GM19452 (cell line): ENCODE results near the gene KCNJ15.

Experiments
- ATAC-seq: cut with Tn5 transposase; IDR thresholded peaks from one replicate; pipeline ENCODE4 v1.9.1; 2021; ENCODE audit not compliant: unreplicated experiment

The KCNJ15 gene

GRCh38 chr21:38297194-38297631 lies 40.4 kb downstream of the KCNJ15 start:
- ATAC-seq, result no peak

- ATAC-seq, result no peak
Observed at GRCh38 chr21:38297871-38298270, 41.1 kb downstream of the KCNJ15 start.

DNA sequence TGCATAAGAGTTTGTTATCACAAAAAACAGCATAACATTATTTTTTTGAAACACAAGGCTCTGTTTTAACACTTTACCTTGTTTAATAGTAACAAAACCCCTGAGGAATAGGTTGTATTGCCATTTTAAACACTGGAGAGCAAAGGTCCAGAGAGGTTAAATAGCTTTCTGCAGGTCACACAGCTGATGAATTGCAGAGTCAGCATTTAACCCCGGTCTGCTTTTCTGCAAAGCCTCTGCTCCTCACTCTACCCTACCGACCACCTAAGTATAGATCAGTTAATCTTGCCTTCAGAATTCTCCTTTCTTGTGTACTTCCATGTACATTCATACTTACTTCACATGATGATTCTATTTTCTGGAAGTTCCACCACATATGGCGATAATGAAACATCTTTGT lies 42.0 kb downstream of the KCNJ15 start:
- ATAC-seq, result no peak

DNA sequence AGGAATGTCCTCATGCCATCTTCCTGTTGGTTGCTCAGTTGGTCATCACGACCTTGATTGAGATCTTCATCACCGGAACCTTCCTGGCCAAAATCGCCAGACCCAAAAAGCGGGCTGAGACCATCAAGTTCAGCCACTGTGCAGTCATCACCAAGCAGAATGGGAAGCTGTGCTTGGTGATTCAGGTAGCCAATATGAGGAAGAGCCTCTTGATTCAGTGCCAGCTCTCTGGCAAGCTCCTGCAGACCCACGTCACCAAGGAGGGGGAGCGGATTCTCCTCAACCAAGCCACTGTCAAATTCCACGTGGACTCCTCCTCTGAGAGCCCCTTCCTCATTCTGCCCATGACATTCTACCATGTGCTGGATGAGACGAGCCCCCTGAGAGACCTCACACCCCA lies 42.9 kb downstream of the KCNJ15 start:
- no peak for ATAC-seq

GRCh38 chr21:38300141-38300578 lies 43.4 kb downstream of the KCNJ15 start:
- ATAC-seq, result no peak

DNA sequence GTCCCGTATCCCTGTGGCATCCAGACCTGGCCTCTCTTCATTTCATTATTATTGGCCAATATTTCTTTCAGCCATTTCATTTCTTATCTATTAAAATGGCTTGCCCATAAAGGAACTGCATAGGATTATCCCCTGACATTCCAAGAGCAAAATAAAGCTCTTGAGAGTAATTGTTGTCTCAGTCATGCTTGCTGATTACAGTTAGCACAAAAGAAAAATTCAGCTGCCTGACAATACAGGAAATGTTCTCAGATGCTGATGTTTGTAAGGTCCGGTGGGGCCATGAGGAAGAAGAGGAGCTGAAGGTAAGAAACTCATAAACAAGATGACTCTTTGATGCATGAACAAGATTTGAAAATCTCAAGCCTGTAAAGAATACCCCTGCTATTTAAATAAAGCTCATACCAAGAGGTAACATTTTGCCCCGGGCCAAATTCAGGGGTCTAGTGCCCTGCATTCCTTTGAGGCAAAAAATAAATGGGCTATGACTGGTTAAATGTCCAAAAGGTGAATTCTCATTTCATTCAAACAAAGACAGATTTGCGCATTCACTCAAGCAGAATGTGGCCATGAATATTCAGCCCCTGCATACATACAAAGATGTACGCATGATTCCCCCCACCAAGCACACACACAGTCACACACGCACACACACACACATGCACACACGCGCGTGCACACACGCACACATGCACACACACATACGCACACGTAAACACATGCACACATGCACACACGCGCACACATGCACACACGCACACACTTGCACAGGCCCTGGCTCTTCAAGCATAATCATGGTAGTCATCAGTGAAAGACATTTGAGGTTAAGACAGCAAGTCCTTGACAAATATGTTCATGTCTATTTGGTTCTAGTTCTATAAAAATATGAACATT lies 44.8 kb downstream of the KCNJ15 start:
- ATAC-seq, result no peak

DNA sequence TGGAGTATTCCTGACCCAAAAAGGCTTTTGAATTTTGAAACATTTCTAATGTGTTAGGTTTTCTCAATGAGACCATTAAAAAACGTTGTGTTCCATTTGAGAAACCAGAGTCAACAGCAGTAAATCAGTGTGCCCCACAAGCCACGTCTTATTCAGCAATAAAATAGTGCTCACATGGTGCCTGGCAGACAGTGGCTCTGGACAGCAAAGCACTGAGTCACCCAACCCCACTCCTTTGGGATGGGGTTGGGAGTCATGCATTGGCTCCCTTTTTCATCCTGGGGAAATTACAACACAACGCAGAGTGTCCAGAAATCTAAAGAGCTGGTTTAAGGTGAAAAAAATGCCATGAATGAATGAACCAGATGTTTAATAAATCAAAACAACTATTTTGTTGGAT lies 46.5 kb downstream of the KCNJ15 start:
- no peak for ATAC-seq

DNA sequence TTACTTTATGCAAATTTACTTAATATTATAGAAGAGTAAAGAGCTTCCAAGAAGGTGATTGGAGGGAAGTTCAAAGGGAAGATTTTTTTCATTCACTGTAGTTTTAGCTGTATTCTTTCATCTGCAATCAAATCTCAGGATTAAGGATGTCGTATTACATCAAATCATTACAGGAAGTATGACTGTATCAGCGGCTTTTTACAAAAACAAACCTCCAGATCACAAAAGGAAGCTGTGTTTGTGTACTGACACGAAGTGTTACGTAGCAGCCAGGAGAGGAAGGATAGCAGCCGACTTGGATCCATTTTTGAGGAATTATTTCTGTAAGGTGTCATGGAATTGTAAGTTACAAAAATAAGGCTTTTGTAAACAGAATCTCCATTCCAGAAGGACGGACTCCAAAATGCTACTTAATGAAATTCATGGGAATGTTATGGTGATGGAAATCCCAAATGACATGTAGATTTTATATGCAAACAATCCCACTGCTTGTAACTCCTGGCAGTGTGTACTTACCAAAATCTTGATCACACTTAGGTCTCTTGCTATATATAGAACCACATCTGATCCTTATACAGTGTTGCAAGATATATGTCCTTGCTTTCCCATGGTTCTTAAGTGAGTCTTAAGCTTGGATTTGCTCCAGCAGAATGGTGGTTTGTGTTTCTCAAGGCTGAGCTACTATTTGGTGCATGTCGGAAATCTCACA lies 49.8 kb downstream of the KCNJ15 start:
- no peak for ATAC-seq

- no peak for ATAC-seq
Observed at GRCh38 chr21:38307771-38308531, 51.2 kb downstream of the KCNJ15 start.

GRCh38 chr21:38308532-38309119 lies 51.8 kb downstream of the KCNJ15 start:
- ATAC-seq, result no peak

GRCh38 chr21:38310646-38311485 lies 54.1 kb downstream of the KCNJ15 start:
- no peak for ATAC-seq

- ATAC-seq, result no peak
Observed at GRCh38 chr21:38311765-38312164, 55.0 kb downstream of the KCNJ15 start.

GRCh38 chr21:38312822-38313221 lies 56.0 kb downstream of the KCNJ15 start:
- no peak for ATAC-seq

GRCh38 chr21:38314558-38314957 lies 57.8 kb downstream of the KCNJ15 start:
- ATAC-seq, result no peak

DNA sequence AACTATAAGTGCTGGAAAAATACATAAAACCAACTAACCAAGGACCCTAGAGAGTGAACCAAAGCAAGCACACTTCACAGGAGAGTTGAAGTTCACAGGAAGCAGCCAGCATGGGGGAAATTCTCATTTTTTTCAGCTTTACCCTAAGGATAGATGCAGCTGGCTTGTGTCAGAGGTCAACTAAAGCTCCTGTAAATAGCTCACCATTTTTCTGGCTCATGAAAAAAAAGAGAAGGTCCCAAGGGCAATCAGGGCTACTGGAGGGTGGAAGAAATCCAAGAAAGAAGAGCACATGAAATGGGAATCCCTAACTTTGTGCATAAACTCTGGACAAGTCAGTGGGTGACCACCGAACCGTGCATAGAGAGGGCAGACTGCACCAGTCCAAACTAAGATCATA lies 58.3 kb downstream of the KCNJ15 start:
- ATAC-seq, result no peak

DNA sequence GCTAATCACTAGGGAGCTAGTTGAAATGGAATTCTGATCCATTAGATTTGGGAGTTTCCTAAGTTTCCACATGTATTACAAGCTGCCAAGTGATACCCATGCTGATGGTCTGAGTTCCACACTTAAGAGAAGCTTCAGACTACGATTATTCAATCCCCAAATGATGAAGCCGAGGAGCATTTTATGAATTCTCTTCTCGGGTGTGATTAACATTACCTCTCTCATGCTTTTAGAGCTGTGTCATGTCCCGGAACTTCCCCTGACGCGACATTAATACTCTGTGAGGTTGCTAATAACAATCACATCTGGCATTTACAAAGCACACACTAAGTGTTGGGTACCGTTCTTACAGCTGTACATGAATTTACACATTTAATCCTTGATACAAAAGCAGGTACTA lies 63.0 kb downstream of the KCNJ15 start:
- ATAC-seq, result no peak

DNA sequence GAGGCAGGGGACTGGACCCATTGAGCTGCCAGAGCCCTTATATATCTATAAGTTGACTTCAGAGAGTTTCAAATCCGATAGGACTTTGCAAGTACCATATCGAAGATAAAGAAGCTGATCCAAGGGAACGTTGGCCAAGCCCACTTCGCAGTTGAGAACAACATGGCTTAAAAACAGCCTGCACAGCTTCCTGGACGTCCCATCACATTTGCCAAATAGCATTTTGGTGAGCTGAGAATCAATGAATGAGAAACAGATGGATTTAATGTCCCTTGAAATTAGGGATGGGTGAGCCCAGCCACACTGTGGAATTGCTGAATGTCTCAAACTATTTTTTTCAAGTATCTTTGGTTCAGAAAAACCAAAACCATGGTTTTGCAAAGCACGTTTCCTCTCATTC lies 64.8 kb downstream of the KCNJ15 start:
- ATAC-seq, result no peak

DNA sequence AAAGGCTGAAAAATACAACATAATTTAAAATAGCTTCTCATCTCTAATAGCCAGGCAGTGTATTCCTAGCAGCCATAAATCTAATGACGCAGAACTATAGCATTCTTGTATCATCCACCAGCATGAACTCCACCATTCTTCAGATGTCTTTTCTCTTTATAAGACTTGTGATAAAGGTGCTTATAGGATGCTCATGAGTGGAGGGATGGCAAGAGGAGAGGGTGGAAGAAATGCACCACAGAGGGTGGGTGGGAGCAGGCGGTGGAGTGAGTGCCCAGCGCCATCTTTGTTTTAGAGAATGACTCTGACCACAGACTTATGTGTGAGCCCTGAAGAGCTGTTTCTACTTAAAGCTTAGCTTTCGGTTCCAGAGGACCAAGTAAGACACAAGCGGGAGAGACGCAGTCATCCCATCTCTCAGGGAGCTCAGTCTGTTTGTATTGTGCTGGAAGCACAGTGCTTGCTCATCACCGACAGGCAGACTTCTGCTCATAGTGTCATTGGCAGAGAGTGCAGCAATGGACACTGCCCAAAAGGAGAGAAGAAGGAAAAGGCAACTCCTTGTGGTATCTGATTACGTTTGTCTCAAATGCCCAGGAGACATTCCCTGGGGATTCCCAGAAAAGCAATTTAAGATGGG lies 65.6 kb downstream of the KCNJ15 start:
- ATAC-seq, result no peak

DNA sequence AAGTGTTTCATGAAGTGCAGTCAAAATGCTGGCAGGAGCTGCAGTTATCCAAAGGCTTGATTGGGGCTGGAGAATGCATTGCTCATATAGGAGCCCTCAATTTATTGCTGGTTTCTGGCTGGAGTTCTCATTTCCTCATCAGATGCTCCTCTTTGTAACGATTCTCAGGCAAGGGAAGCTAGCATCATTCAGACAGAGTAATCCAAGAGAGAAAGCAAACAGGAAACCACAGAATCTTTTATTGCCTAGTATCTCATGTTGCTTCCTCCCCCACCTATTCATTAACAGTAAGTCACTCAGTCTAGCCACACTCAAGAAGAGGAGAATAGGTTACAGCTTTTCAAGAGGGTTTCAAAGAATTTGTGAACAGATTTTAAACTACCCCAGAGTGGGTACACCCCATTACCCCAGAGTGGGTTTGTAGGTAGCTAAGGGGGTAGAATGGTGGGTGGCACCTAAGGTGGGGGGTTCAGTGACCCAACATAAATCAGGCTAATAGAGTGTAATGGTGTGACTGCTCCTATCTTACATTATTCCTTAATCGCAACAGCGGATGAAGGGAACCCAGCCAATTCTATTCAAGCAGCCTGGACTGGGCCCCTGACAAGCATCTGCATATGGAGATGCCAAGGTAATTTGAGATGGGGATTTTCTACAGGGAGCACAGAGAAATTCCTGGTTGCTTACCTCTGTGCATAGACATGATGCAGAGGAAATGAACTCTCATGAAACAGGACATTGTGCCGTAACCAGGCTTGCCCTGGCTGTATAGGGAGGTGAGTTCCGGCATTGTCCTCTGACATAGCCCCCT lies 67.1 kb downstream of the KCNJ15 start:
- no peak for ATAC-seq
